Measurements from ENCODE around the gene KIF18B.

- TF ChIP-seq CTCF (conservative IDR thresholded peaks at IDR 0.05 in 1 of 2, IDR thresholded peaks at IDR 0.05 in 1 of 2; ENCODE audit: low read depth in 1 of 2, low read length in 2 of 2) (no peak), EZH2 (IDR thresholded peaks at IDR 0.05; ENCODE audit: low read length, missing control alignments) (no peak)
Measured at GRCh38 chr17:44916781-44917241, 30.8 kb downstream of the KIF18B start.

Measured in fibroblast of lung (primary cell).